Hippocampal formation (tissue), 2 donors: ENCODE results near the gene LYST.
A peak's percentile ranks its signal among the peaks of the same experiment; 100 is the strongest.
"Not testable (repeated sequence)": the region's sequence is repeated elsewhere in the genome, so short reads cannot be mapped to it uniquely, and the experiment has no call there.

ENCODE experiments used
- DNase-seq, 2 donors: peaks; one replicate each; lab custom pipeline; 2025; lab: John Stamatoyannopoulos, UW

LYST gene

DNA sequence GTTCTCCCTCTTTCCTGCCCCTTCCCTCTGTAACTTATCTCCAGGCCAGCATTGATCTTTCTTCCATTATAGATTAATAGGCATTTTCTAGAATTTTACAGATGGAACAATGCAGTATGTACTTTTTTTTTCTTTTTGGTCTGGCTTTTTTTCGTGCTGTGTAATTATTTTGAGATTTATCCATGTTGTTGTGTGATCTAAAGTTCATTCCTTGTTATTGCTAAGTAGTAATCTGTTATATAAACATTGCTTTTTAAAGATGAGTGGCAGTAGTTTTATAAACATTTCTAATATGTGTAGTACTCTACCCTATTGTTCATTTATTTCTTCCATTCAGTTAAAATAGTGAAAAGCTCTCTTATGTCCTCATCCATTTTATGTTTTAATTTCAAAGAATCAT lies 5.9 kb downstream of the LYST start:
- no peak for DNase-seq

DNA sequence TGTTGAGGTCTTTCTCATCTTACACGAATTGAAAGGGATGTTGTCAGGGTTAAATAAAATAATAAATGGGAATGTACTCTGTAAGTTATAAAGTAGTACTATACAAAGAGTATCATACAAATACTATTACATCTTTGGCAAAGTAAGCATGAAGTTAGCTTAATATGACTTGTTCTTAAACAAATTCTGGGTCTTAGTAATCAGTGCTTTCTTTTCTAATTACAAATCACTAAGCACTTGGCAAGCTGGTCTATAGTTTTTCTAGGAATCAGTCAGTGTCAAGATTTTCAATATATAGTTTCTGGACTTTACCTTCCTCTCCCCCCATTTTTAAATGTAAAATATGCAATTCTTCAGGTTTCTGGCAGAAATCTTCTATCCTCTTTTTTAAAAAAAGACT lies 6.9 kb downstream of the LYST start:
- no peak for DNase-seq

DNA sequence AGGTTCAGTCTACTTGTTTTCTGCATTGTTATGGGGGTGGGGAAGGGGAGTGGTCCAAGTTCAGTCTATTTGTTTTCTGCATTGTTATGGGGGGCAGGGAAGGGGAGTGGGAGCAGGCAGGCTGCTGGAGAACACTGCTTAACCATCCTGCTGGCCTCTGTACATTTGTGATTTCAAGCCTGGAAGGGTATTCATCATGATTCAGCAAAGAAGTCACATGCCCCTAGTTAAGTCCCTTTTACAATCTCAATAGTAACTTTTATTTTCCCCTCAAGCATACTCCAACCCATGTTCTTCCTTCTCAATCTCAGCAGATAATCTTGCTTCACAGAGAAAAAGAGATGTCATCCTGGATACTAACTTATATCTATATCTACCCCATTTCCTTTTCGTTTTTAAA lies 7.9 kb downstream of the LYST start:
- no peak for DNase-seq

DNA sequence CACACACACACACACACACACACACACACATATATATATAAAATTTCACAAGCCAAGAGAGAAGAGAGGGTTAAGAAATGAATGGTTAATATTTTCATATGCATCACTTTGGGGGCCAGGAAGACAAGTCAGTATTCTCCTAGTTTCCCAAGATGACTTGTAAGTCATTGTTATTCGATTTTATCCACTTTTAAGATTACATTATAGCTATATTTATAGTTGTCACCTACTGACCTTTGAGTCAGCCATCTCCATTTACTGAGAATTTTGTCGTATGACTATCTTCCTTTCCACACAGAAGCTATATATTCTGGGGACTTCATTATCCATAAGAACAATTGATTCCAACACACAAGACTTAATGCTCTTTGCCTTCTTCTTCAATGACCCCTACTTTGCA lies 8.9 kb downstream of the LYST start:
- no peak for DNase-seq

DNA sequence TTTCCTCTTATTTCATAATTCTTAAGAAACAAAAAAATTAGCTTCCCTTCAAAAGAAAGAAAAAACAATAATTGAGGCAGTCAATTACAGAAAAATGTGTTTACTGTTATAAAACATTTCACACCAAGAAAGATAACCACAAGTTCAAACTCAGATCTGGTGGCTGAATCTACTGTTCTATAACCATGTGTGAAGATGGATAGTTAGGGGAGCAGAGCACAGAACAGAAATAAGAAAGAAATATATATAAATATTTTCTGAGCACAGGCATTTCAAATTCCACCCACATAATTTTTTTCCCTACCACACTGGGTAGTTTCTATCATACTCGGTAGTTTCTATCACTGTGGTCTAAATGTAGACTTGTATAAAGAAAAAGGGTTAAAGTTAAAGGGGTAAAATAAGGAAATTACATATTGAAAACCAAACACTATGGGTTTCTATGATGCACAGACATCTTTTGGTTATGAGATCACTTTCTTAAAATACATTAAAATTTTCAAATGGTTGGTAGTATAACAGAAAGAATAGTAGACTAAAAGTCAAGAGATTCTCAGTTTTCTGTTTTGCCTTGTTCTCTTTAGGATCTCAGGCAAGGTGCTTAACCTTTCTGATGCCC lies 10.8 kb downstream of the LYST start:
- DNase-seq, result no peak

DNA sequence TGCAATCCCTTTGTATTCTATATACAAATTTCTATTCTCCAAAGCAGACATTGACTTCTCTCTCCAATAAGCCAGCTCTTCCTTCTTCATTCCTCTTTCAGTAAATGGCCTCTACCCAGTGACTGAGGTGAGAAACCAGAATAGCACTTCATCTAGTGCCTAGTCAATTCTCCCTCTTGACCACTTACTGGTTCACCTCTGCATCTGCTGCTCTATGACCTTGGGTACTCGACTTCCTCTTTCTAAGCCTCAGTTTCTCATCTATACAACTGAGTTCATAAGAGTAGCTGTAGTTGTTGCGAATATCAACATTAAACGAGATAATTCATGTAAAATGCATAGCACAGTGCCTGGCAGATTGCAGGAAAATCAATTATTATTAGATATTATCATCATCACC lies 12.4 kb downstream of the LYST start:
- DNase-seq, result no peak

DNA sequence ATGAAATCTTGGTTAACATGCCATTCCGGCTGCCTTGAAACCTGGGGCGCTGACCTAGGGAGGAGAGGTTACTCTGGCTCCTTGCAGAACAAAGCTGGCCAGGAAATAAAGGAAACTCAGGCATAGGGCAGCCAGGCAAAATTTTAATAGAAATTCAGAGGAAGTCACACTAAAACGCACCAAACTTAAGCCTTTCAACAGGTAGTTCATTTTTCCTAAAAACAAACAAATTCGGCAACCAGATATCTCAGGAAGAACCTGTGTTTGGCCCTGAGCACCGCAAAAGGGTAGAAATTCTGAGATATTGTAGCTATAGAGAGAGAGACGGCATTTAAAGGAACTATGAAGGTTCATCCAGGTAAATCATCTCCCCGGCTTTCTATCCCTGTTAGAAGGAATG lies 13.1 kb downstream of the LYST start:
- no peak for DNase-seq

DNA sequence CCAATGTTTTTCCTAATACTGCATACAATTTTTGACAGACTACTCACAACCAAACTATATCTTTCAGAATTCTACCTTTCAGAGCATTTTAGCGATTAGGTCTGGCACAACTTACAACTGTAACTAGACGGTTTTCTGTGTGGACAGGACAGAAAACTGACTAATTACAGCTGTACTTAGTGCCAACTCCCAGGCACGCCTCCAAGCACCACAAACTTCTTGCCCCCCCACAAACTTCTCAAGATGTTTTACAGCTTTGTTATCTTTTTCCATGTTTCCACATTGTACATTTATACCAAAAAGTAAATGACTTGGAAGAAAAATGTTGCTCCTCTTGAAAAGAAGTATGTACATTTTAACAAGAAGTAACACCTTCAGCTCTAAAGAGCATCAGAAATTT lies 13.8 kb downstream of the LYST start:
- no peak for DNase-seq

DNA sequence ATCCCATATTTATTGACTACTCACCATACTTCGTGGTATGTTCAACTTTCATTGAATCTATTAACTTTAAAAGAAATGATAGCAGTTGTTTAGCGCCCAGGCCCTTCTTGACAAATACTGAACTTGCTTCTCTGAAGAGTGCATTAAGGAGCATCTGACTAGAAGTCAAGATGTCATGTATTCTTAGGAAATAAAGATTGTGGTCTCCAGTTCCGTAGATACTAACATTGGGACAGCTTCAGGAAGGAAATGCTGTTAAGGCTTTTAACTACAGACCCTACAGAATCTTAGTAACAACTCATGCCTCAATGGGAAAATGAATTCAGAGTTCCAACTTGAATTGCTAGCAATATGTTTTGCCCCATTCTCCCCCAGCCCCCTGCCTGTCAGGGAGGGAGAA lies 14.8 kb downstream of the LYST start:
- no peak for DNase-seq

DNA sequence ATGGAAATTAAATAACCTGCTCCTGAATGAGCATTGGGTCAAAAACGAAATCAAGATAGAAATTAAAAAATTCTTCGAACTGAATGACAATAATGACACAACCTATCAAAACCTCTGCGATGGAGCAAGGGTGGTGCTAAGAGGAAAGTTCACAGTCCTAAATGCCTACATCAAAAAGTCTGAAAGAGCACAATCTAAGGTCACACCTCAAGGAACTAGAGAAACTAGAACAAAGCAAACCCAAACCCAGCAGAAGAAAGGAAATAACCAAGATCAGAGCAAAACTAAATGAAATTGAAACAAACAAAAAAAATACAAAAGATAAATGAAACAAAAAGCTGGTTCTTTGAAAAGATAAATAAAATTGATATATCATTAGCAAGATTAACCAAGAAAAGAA lies 18.5 kb downstream of the LYST start:
- not testable (repeated sequence) for DNase-seq

DNA sequence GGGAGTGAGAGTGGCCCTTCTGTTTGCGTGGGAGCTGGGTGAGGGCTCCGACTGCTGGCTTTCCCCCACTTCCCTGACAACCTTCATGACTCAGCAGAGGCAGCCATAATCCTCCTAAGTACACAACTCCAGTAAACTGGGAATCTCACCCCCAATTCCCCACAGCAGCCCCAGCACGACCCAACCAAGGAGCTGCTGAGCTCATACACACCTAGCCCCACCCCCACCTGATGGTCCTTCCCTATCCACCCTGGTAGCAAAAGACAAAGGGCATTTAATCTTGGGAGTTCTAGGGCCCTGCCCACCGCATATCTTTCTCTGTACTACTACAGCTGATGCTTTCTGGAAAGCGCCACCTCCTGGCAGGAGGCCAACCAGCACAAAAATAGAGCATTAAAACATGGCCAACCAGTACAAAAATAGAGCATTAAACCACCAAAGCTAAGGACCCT lies 21.0 kb downstream of the LYST start:
- DNase-seq, result not testable (repeated sequence)

DNA sequence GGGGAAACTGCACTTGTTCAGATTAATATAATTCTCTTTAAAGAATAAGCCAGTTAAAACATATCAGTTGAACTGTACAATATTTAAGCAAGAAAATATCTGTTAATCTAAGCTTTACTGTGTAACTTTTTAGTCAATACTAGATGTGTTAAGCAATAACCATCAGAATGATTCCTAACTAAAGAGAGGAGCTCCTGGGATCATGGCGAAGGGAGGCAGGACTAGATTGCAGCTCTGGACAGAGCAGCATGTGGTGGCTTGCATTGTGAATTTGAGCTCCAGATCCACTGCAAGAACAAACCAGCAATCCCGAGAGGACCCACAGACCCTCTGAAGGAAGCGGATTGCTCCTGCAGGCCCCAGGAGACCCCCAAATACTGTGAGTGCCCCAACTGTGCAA lies 21.9 kb downstream of the LYST start:
- no peak for DNase-seq

DNA sequence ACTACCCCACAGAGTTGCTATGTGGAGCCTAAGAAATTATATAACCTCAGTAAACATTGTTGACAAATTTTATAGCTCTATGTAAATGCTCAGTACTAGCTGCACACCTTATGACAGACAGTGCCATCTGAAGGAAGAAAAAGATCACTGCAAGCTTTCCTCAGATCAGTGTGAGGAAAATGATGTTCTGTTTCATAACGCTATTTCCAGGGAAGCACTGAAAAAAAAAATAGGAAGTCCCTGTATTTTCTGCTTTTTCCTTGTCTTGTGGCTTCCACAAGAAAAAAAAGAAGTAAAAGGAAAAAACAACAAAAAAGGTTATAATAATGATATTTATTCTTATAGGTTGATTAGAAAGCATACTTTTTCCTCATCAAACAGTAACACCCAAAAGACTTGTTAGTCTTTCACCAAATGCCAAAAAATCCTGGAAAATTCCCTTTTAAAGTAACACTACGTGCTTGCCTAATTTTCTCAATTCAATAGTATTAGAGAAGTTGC lies 23.2 kb downstream of the LYST start:
- DNase-seq, result peak in 1 of 2 donors; percentile 66

DNA sequence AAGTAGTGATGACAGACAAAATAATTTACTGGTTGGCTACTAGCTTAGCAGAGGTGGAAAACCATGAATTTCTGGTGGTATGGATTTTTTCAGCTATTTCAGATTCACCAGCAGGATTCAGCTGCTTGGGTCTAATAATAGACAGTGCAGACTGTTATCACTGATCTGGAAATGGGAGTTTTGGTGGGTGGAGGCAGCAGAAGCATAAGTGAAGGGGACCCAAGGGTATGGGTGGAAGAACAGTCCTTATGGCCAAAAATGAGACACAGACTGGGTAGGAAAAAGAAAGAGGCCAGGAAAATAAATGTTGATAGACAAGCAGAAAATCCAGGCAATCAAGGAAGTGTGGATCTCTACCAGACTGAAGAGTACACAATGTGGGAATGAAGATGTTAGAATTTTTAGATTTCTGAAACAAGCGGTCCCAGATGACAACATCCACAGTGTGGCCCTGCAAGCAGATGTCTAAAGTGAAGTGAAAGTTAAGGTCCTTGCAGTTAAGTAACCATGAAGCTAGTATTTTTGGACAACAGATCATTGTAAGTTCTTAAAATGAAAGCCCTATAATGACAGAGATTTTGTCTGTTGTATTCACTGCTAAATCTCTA lies 24.7 kb downstream of the LYST start:
- DNase-seq, result peak in 1 of 2 donors; percentile 18

DNA sequence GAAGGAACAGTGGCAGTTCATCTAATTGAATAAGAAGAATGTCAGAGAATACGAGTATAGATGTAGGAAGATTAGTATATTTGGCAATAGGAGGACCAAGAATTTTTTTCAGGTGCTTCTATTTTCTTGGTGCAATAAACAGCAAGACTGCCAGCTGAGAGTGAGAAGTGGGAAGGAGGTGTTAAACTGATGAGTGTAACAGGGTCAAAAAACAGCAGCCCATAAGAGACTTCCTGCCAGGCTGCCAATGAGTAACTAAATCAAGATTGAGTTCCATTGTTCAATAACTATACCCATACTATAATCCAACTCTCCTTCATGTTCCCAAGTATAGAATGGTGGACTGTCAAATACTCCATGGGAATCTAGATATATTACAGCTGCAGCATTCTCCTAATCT lies 28.7 kb downstream of the LYST start:
- no peak for DNase-seq

DNA sequence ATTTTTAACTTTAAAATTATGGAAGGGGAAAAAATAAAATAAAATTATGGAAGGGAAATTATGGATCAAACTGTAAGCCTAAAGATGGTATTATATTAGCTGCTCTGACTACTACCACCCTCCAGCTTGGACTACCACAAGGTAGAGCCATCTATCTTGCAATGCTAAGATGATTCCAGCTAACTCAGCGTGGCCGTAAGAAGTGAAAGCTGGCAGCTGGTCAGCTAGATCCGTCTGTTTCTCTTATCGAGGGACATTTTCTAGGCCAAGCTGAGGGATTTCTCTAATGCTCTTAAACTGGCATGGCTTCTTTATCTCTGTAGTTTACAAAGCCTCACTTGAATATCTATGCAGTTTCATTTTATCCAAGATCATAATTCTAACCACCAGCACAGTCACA lies 31.5 kb downstream of the LYST start:
- DNase-seq, result peak; percentile 9 to 23

DNA sequence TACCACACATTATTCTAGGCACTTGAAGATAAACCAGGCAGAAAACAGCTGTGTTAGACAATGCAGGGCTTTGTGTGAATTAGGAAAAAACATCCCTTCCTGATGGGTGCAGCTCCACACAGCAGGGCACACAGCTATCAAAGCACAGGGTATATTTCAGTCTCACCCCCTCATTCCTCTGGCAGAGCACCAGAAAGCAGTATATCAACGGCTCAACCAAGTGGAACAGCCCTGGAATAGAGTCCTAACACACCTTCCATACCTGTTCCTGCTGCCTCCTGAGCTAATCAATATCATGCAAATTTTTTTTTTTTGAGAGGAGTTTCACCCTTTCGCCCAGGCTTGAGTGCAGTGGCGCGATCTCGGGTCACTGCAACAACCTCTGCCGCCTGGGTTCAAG lies 32.1 kb downstream of the LYST start:
- DNase-seq, result no peak

DNA sequence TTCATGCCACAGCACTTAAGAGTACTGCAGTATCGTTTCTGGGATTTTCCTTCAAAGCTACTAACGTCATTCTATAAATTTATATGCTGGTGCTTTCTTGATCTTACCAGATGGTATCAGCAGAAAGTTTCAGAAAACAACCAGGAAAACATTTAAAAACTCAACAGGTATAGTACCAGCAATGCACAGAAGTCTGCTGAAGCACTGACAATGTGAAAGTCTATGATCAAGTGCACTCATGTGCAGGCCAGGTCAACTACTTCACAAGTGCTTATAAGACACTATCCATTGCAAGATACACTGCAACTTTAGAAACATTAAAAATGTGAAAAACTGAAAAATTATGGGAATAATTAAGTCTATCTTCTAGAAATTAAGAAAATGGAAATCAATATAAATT lies 34.7 kb downstream of the LYST start:
- DNase-seq, result no peak

DNA sequence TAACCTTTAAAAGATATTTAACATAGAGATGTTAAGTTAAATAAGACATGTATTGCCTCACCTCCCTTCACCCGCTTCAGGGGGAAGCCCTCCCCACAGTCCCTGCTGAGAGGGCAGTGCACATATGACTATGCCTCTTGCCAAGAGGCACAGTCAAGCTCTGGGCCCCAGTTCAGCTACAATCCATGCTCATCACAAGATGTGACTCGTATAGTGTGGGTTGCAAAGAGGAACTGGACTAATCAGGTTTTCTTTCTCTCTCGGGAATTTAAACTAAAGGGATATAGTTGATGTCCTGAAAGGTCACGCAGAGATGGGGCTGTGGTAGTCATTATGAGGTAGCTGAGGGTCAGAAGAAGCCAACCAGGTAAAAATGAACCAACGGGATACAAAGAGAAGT lies 35.6 kb downstream of the LYST start:
- DNase-seq, result peak in 1 of 2 donors; percentile 14

DNA sequence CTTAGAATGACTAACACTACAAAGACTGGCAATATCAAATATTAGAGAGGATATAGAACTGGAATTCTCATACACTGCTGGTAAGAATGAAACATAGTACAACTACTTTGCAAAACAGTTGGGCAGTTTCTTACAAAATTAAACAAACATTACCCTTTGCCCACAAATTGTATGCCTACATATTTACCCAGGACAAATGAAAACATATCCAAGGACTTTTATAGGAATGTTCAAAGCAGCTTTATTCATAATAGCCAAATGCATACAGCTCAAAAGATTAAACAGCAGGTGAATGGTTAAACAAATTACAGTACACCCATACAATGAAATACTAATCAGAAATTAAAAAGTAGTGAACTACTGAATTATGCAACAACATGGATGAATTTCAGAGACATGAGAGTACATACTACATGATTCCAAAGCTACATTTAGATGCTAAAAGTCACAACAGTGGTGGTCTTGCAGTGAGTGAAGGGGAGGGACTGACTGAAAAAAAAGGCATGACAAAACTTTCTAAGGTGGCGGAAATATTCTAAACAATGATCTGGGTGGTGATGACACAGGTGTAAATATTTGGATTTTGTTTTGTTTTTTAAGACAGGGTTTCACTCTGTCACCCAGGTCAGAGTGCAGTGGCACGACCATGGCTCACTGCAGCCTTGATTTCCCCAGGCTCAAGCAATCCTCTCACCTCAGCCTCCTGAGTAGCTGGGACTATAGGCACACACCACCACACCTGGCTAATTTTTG lies 40.4 kb downstream of the LYST start:
- no peak for DNase-seq

DNA sequence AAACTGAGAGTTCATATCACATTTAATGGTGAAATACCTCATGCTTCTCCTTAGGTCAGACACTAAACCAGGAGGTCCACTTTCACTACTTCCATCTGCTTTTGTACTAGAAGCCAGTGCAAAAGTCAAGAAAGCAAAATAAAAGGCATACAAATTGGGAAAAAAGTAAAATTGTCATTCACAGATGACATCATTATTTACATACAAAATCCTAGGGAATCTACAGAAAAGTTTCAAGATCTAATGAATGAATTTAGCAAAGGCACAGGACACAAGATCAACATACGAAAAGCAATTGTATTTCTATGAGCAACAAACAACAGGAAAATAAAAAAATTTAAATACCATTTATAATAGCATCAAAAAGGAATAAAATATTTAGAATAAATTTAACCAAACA lies 41.5 kb downstream of the LYST start:
- DNase-seq, result no peak

DNA sequence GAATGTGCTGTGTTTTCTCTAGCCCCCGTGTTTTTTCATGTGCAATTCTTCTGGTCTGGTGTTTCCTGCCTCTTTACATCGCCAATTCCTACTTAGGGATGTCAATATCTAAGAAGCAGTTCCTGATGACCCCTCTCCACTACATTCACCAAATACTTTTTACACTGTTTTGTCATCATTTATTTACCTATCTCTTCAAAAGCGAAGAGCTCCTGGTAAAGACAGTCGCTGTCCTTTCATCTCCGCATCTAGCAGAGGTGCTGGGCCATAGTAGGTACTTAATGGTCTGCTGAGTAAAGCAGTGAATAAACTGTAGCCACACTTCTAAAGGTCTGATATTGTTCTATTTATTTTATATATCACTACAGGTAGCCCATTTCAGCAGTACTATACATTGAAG lies 43.0 kb downstream of the LYST start:
- no peak for DNase-seq

DNA sequence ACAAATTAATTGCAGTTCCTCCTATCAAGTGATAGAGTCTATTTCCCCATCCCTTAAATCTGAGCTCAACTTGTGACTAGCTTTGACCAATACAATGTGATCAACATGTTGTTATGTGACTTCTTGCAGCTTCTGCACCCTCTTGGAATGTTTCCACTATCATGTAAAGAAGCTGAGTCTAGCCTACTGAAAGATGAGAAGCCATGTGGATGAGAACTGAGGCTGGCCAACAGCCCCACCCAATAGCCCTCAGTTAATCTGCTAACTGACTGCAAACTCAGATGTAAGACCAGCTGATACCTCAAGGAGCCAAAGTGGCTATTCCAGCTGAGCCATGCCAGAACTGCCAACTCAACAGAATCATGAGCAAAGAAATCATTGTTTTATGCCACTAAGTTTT lies 44.0 kb downstream of the LYST start:
- no peak for DNase-seq
